Measurements from ENCODE around the gene TECPR1.
A peak's percentile ranks its signal among the peaks of the same experiment; 100 is the strongest.

TECPR1 gene, protein sequence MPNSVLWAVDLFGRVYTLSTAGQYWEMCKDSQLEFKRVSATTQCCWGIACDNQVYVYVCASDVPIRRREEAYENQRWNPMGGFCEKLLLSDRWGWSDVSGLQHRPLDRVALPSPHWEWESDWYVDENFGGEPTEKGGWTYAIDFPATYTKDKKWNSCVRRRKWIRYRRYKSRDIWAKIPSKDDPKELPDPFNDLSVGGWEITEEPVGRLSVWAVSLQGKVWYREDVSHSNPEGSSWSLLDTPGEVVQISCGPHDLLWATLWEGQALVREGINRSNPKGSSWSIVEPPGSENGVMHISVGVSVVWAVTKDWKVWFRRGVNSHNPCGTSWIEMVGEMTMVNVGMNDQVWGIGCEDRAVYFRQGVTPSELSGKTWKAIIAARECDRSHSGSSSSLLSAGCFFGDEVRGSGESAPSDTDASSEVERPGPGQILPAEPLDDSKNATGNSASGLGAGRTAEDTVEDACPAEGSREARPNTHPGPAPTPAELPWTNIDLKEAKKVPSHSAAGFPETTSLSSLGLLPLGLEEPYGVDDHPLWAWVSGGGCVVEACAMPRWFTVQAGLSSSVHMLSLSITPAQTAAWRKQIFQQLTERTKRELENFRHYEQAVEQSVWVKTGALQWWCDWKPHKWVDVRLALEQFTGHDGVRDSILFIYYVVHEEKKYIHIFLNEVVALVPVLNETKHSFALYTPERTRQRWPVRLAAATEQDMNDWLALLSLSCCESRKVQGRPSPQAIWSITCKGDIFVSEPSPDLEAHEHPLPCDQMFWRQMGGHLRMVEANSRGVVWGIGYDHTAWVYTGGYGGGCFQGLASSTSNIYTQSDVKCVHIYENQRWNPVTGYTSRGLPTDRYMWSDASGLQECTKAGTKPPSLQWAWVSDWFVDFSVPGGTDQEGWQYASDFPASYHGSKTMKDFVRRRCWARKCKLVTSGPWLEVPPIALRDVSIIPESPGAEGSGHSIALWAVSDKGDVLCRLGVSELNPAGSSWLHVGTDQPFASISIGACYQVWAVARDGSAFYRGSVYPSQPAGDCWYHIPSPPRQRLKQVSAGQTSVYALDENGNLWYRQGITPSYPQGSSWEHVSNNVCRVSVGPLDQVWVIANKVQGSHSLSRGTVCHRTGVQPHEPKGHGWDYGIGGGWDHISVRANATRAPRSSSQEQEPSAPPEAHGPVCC

DNA sequence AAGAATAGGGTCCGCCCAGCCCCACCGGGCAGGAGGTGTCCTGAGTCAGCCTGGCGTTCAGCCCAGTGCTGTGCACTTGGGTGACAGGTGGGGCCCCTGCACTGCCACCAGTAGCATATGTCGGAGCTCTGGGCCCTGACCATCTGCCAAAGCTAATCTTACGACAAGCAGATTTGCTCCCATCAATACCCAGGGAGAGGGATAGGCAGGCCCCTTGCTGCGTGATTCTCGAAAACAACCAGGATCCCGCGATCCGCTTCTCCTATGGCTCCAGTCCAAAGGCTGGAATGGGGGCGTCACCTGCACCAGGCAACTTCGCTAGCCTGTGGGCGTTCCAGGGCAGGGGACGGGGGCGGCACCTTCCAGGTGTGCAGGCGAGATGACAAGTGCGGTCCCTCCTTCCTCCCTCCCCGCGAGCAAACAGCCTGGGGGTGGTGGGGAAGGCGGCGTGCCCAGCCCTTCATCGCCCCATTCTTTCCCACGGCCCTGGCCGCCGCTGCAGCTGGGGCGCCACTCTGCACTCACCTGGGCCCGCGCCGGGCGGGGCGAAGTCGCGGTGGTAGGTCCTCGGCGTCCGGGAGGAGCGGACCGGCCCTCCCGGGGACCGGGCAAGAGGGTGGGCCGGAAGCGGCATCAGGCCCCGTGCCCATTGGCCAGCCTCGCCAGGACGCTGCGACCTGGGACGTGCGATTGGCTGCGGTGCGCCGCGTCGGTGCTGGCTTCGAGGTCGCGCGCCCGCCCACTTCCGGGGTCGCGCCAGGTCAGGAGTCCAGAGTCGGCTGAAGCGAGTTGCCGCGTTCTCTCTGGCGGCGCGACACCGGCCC, at the start of gene TECPR1:
TECPR1 (minus strand) TSS at position 632 of the 824 bp plus-strand sequence. CDS start 6,086 bp downstream, outside the sequence.
- peak within 1 kb of the TSS; percentile 89 for H3K4me3 ChIP-seq (ENCODE audit: low read depth, low read length)
- no peak for TF ChIP-seq CTCF (IDR thresholded peaks at IDR 0.05; ENCODE audit: low read depth, low read length, missing control alignments)
- in situ Hi-C loops (cut with HindIII; ENCODE audit: low sequenced_read_pairs) = no loop called here
- peak; percentile 62 for DNase-seq (ENCODE audit: low read depth)

- DNase-seq (ENCODE audit: low read depth) = no peak
- no peak overlapping the region for H3K4me3 ChIP-seq (ENCODE audit: low read depth, low read length)
- in situ Hi-C loops (cut with HindIII; ENCODE audit: low sequenced_read_pairs) = no loop called here
- no peak for TF ChIP-seq CTCF (IDR thresholded peaks at IDR 0.05; ENCODE audit: low read depth, low read length, missing control alignments)
Observed at GRCh38 chr7:98300595-98301372, 48.8 kb upstream of the TECPR1 start.

- DNase-seq (ENCODE audit: low read depth) = no peak
- in situ Hi-C loops (cut with HindIII; ENCODE audit: low sequenced_read_pairs) = no loop called here
- H3K4me3 ChIP-seq (ENCODE audit: low read depth, low read length) = no peak overlapping the region
- TF ChIP-seq CTCF (IDR thresholded peaks at IDR 0.05; ENCODE audit: low read depth, low read length, missing control alignments) = peak; percentile 20
Observed at GRCh38 chr7:98297626-98298286, 45.7 kb upstream of the TECPR1 start.

- DNase-seq (ENCODE audit: low read depth) = no peak
- H3K4me3 ChIP-seq (ENCODE audit: low read depth, low read length) = no peak overlapping the region
- in situ Hi-C loops (cut with HindIII; ENCODE audit: low sequenced_read_pairs) = no loop called here
- no peak for TF ChIP-seq CTCF (IDR thresholded peaks at IDR 0.05; ENCODE audit: low read depth, low read length, missing control alignments)
Observed at GRCh38 chr7:98296833-98297232, 44.8 kb upstream of the TECPR1 start.

- no peak for DNase-seq (ENCODE audit: low read depth)
- no peak for TF ChIP-seq CTCF (IDR thresholded peaks at IDR 0.05; ENCODE audit: low read depth, low read length, missing control alignments)
- no peak overlapping the region for H3K4me3 ChIP-seq (ENCODE audit: low read depth, low read length)
- in situ Hi-C loops (cut with HindIII; ENCODE audit: low sequenced_read_pairs) = no loop called here
Observed at GRCh38 chr7:98295467-98296192, 43.6 kb upstream of the TECPR1 start.
